Inflammatory macrophage (primary cell): ENCODE measurements around the gene CENPP.

ENCODE experiments used
- DNase-seq, 2 donors: peaks; one replicate each; pipeline ENCODE4 v3.0.0-alpha.2; 2020 to 2022

CENPP gene

GRCh38 chr9:92482329-92482728, 156.6 kb downstream of the CENPP start, which contains the start of gene ASPN:
ASPN (minus strand) TSS chr9:92482506.
- no peak for DNase-seq

GRCh38 chr9:92482805-92483204, 157.1 kb downstream of the CENPP start:
- no peak for DNase-seq

- no peak for DNase-seq
These were observed 158.1 kb downstream of the CENPP start for GRCh38 chr9:92483627-92484545.

- no peak for DNase-seq
These were observed 158.8 kb downstream of the CENPP start for GRCh38 chr9:92484563-92484962.

GRCh38 chr9:92486371-92486770, 160.6 kb downstream of the CENPP start:
- DNase-seq = peak; percentile 13 to 36

- DNase-seq = no peak
These were observed 163.2 kb downstream of the CENPP start for GRCh38 chr9:92488681-92489550.

GRCh38 chr9:92492781-92493401, 167.1 kb downstream of the CENPP start:
- no peak for DNase-seq

- DNase-seq = no peak
These were observed 168.1 kb downstream of the CENPP start for GRCh38 chr9:92493749-92494387.

GRCh38 chr9:92494856-92495255, 169.1 kb downstream of the CENPP start:
- DNase-seq = no peak

GRCh38 chr9:92496396-92497176, 170.8 kb downstream of the CENPP start:
- no peak for DNase-seq

GRCh38 chr9:92499701-92500100, 173.9 kb downstream of the CENPP start:
- no peak for DNase-seq

- no peak for DNase-seq
These were observed 175.0 kb downstream of the CENPP start for GRCh38 chr9:92500725-92501124.

- DNase-seq = peak; percentile 39 to 58
These were observed 176.1 kb downstream of the CENPP start for GRCh38 chr9:92501671-92502393.

GRCh38 chr9:92503156-92503555, 177.4 kb downstream of the CENPP start:
- no peak for DNase-seq

GRCh38 chr9:92504881-92505280, 179.1 kb downstream of the CENPP start:
- no peak for DNase-seq

GRCh38 chr9:92506184-92506857, 180.6 kb downstream of the CENPP start:
- peak in 1 of 2 donors; percentile 19 for DNase-seq

- DNase-seq = no peak
These were observed 181.3 kb downstream of the CENPP start for GRCh38 chr9:92507005-92507404.

- DNase-seq = no peak
These were observed 181.7 kb downstream of the CENPP start for GRCh38 chr9:92507496-92507895.

- DNase-seq = no peak
These were observed 182.5 kb downstream of the CENPP start for GRCh38 chr9:92508018-92508820.
